Heart left ventricle (tissue), 13 donors: ENCODE measurements around the gene RSPRY1.

ENCODE experiments used
- POLR2A ChIP-seq, 2 donors: fragments of 450-650 bp; IDR thresholded peaks; one replicate each; pipeline ENCODE4 v1.6.1; 2017; ENCODE audit warnings: antibody characterized with exemption in 2 of 2, mild to moderate bottlenecking in 2 of 2, moderate library complexity in 2 of 2
- TF ChIP-seq, protein P1 (sequence below), 12 donors: fragments of 200-600 bp; sonication (generic) in 4 of 12; IDR thresholded peaks; one replicate each; pipeline versions ENCODE4 v1.5.0 to v1.8.0; 2018 to 2022; ENCODE audit warnings: antibody characterized with exemption in 12 of 12, mild to moderate bottlenecking in 5 of 12
- donor health status: ischemic (EF 13 %, LVEDD 7.1; RV severe dilation, severe dysfunction).
- donor health status: DM: no; HTN: yes; CAD: no.
- donor health status: DM: no; HTN: no; CAD: no.
- donor health status: ischemic (EF 25% LVEDD 6.9; RV normal size, moderate dysfunction).
- donor health status: ischemic (EF 25% LVEDD 5.7; RV mildly dilated, moderate dysfunction).
- donor health status: ischemic (EF 35%, LVEDD 5.7; RV mildly dilated, moderate dysfunction).
- donor health status: nonischemic (EF 11% LVEDD 7.7; RV severe dilation, severe dysfunction).
- donor health status: DM: yes; HTN: yes; CAD: no.
- donor health status: PGD.
- donor health status: ischemic (EF 29% LVEDD 5.4; RV normal size, mild dysfunction).
- donor health status: nonischemic (EF 23%, LVEDD 6.1; RV moderate dilation, normal function).

DNA sequence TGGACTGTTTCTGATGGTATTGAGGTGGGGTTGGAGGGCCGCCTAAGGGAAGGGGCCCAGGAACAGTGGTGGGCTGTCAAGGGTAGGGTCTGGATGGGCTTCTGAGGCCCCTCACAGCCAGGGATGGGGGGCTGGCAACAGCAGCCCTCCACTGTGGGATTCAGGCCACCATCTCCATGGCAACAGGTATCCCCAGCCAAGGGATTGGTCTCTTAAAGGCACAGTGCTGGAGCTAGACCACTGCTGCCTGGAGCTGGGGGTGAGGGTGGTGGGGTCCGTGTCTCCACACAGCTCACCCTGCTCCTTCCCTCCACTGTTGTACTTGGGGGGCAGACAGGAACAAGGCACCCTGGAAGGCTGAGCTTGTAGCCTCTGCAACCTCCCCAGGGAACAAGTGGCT lies 42.1 kb upstream of the RSPRY1 start:
- TF ChIP-seq, protein P1, sequence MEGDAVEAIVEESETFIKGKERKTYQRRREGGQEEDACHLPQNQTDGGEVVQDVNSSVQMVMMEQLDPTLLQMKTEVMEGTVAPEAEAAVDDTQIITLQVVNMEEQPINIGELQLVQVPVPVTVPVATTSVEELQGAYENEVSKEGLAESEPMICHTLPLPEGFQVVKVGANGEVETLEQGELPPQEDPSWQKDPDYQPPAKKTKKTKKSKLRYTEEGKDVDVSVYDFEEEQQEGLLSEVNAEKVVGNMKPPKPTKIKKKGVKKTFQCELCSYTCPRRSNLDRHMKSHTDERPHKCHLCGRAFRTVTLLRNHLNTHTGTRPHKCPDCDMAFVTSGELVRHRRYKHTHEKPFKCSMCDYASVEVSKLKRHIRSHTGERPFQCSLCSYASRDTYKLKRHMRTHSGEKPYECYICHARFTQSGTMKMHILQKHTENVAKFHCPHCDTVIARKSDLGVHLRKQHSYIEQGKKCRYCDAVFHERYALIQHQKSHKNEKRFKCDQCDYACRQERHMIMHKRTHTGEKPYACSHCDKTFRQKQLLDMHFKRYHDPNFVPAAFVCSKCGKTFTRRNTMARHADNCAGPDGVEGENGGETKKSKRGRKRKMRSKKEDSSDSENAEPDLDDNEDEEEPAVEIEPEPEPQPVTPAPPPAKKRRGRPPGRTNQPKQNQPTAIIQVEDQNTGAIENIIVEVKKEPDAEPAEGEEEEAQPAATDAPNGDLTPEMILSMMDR (IDR thresholded peaks at IDR 0.05): no peak
- TF ChIP-seq POLR2A (IDR thresholded peaks at IDR 0.05): no peak
